Psoas muscle (tissue), 8 donors: Measurements from ENCODE around the gene RAB3A. TPM values are rescaled to one million over a fixed set of nuclear protein-coding genes. Genes with fewer than 3 reads are reported as not detected.
A peak's percentile ranks its signal among the peaks of the same experiment; 100 is the strongest.

Source experiments
- ATAC-seq, 4 donors: fragments of 200-7000 bp; cut with Tn5 transposase; one replicate each; pipeline ENCODE4 v1.9.1; 2020; ENCODE audit warnings: moderate library complexity in 3 of 4, mild to moderate bottlenecking in 2 of 4
- DNase-seq, 2 donors: peaks; one replicate each; pipeline ENCODE4 v3.0.0-alpha.2; 2020
- H3K27ac ChIP-seq: fragments of 200-600 bp; one replicate; pipeline ENCODE4 v1.8.0; 2022
- H3K27me3 ChIP-seq, 3 donors: fragments of 200-600 bp in 1 of 3; one replicate each; pipeline versions ENCODE4 v1.6.1 to v1.8.0; 2013 to 2022; ENCODE audit warnings: low read length in 2 of 3, mild to moderate bottlenecking in 2 of 3, moderate library complexity in 1 of 3; ENCODE audit not compliant: insufficient read depth in 3 of 3
- H3K36me3 ChIP-seq, 2 donors: fragments of 200-600 bp in 1 of 2; one replicate each; pipeline versions ENCODE4 v1.6.1 to v1.8.0; 2013 to 2022; ENCODE audit warnings: low read depth in 1 of 2, mild to moderate bottlenecking in 1 of 2, moderate library complexity in 1 of 2; ENCODE audit not compliant: insufficient read depth in 1 of 2
- H3K4me1 ChIP-seq: fragments of 200-600 bp; one replicate; pipeline ENCODE4 v1.8.0; 2022
- H3K4me3 ChIP-seq: fragments of 200-600 bp; one replicate; pipeline ENCODE4 v1.8.0; 2022; ENCODE audit warnings: mild to moderate bottlenecking
- H3K9me3 ChIP-seq: fragments of 200-600 bp; one replicate; pipeline ENCODE4 v1.8.0; 2022
- WGBS, 3 donors: extraction: QIAGEN DNeasy Blood & Tissue Kit; methylation state at CpG; one replicate each; pipeline versions ENCODE4 v1.1.6 to v1.1.7; 2013; 5-methylcytosine and 5-hydroxymethylcytosine counted together
- intact Hi-C, 2 donors: fragments of 100-400 bp; cut with DNase I; formaldehyde crosslinking; loops; one replicate each; pipeline versions ENCODE4 v1.11.0 to v1.14.2; 2022
- polyA plus RNA-seq, 3 donors: library from polyadenylated mRNA; stranded (reverse); fragments of 200-250 nt; gene quantifications; one replicate each; pipeline ENCODE4 v1.2.3, GENCODE V29; 2013
- total RNA-seq, 4 donors: library from RNA; stranded (reverse); fragmentation: NEBNext Ultra II Directional in 2 of 4; extraction: Animal tissue kit (Norgen Biotek cat#: 25700) in 2 of 4; gene quantifications; one replicate each; pipeline versions ENCODE4 v1.2.1 to v1.2.4, GENCODE V29; 2021 to 2023
- TF ChIP-seq, protein P1 (sequence below): fragments of 200-600 bp; IDR thresholded peaks from one replicate; pipeline ENCODE4 v1.8.0; 2022; ENCODE audit warnings: antibody characterized with exemption
- donor health status: healthy with polysubstance abuse.
- donor health status: DM: no; HTN: no; CAD: no; lungs with moderate emphysema.
- donor health status: Bipolar disorder and iron deficiency.
- donor health status: healthy.
- donor health status: DM: yes; HTN: yes; CAD: no.
- donor health status: DM: no; HTN: no; CAD: no.
- donor health status: DM: no; HTN: no; CAD: no.
- donor health status: DM: yes; HTN: yes; CAD: no.

The RAB3A gene
- total and polyA plus RNA-seq, 7 donors: 0.44 to 3.6 (median 0.86) TPM

DNA sequence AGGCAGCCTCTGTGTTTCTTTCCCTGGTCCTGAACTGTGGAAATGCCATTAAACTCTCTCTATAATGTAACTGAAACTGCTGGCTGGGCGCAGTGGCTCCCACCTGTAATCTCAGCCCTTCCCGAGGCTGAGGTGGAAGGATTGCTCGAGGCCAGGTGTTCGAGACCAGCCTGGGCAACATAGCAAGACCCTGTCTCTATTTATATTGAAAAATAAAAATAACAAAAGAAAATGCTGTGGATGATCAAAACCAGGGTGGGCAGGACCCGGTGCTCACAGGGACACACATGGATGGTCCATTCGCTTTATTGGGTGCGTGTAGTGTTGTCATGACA lies 7.4 kb downstream of the RAB3A start:
- 76 to 88% (median 79%) methylated on average over 7 of the region's 7 CpGs for WGBS, 3 donors
- Histone ChIP-seq H3K36me3 (peaks cover 0 to 43% of the 10 kb centered on the region in 2 donors), H3K4me1 (peaks cover 11% of the 10 kb centered on the region), H3K27ac (no peak overlapping the region), H3K27me3 (no peaks in the 10 kb centered on the region), H3K9me3 (no peaks in the 10 kb centered on the region), H3K4me3 (no peak overlapping the region)
- DNase-seq (no peak), ATAC-seq (no peak)
- TF ChIP-seq, protein P1, sequence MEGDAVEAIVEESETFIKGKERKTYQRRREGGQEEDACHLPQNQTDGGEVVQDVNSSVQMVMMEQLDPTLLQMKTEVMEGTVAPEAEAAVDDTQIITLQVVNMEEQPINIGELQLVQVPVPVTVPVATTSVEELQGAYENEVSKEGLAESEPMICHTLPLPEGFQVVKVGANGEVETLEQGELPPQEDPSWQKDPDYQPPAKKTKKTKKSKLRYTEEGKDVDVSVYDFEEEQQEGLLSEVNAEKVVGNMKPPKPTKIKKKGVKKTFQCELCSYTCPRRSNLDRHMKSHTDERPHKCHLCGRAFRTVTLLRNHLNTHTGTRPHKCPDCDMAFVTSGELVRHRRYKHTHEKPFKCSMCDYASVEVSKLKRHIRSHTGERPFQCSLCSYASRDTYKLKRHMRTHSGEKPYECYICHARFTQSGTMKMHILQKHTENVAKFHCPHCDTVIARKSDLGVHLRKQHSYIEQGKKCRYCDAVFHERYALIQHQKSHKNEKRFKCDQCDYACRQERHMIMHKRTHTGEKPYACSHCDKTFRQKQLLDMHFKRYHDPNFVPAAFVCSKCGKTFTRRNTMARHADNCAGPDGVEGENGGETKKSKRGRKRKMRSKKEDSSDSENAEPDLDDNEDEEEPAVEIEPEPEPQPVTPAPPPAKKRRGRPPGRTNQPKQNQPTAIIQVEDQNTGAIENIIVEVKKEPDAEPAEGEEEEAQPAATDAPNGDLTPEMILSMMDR: no peak
- intact Hi-C loops: no loop called here

DNA sequence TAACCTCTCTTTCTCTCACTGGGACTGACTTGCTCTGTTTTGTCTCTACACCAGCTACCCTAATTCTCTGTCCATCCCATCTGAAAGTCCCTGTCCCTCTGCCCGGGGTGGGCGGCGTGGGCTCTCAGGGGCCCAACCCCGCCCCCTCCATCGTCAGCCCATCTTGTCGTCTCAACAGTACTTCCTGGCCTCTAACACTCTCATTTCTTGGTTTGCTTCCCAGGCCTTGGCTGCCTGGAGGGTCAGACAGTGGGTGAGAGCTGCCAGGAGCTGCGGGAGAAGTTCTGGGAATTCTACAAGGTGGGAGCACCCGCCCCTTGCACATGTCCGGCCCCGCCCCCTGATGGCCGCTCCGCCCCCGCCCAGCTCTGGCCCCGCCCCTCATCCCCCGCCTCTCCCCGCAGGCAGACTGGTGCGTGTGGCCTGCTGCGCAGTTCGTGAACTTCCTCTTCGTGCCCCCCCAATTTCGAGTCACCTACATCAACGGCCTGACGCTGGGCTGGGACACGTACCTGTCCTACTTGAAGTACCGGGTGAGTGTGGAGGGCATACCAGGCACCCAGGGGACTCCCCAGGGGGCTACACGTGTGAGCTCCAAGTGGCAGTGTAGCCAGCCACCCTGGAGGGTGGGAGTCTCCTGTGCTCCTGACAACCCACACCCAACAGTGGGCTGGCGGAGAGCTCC lies 9.1 kb downstream of the RAB3A start:
- intact Hi-C loops: no loop called here
- peak in 1 of 2 donors; percentile 66 for DNase-seq

DNA sequence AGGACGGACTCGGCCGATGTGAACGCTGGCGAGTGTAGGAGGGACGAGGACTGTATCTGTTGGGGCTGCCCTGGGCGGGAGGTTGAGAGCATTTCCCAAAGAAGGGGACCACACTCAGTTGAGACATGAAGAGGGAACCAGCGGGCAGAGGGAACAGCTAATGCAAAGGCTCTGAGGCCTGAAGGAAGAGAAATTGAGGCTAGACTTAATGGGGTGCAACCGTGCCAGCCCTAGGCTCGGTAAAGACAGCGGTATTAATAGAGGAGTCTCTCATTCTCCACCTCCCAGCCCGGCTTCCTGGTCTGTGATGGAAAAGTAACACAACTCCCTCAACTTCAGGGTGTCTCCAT lies 9.7 kb downstream of the RAB3A start:
- H3K27ac ChIP-seq: no peak overlapping the region
- ATAC-seq (no peak), DNase-seq (no peak)
- no peaks in the 10 kb centered on the region for H3K9me3 ChIP-seq
- TF ChIP-seq, protein P1: no peak
- no peaks in the 10 kb centered on the region for H3K27me3 ChIP-seq
- H3K4me3 ChIP-seq: peak overlapping the region; percentile 90
- WGBS, 3 donors: 53 to 57% (median 57%) methylated on average over 12 of the region's 12 CpGs
- intact Hi-C loops: no loop called here
- H3K36me3 ChIP-seq: peaks cover 0 to 33% of the 10 kb centered on the region in 2 donors
- H3K4me1 ChIP-seq: peaks cover 11% of the 10 kb centered on the region

More for the DNA sequence above, 9.1 kb downstream of the RAB3A start:
- TF ChIP-seq, protein P1: no peak
- H3K4me1 ChIP-seq: peaks cover 11% of the 10 kb centered on the region
- H3K27me3 ChIP-seq: no peaks in the 10 kb centered on the region
- peaks cover 0 to 37% of the 10 kb centered on the region in 2 donors for H3K36me3 ChIP-seq
- H3K9me3 ChIP-seq: no peaks in the 10 kb centered on the region
- no peak overlapping the region for H3K27ac ChIP-seq
- no peak for ATAC-seq
- peak overlapping the region; percentile 90 for H3K4me3 ChIP-seq
- 43 to 47% (median 46%) methylated on average over 26 to 27 of the region's 27 CpGs for WGBS, 3 donors

DNA sequence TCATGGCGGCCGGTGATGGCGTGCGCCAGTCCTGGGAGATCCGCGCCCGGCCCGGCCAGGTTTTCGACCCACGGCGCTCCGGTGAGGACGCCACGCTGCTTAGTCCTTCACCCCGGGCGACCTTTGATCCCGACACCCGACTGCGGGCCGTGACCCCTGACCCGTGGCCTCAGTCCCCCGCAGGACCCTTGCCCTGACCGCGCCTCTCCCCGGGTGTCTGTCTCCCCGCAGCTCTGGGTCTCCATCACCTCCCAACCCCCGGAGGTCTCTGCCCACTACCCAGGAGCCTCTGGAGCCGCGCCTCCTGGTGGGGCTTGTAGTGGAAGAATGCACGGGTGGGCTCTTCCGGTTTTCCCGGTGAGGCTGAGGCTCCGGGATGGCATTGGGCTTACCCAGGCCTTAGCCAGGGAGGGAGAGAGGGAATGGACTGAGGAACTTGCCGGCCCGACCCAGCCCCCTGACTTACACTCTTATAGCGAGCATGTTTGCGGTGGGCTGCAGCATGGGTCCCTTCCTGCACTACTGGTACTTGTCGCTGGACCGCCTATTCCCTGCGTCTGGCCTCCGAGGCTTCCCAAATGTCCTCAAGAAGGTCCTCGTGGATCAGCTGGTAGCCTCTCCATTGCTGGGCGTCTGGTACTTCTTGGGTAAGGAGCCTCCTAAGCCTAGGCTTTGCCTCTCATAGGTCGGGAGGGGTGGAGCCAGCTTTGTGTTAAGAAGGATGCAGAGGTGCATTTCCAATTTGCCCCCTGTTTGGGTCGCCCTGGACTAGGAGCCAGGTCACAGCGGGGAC lies 10.3 kb downstream of the RAB3A start:
- no peaks in the 10 kb centered on the region for H3K27me3 ChIP-seq
- H3K36me3 ChIP-seq: peaks cover 0 to 28% of the 10 kb centered on the region in 2 donors
- H3K27ac ChIP-seq: peak overlapping the region; percentile 93
- ATAC-seq (no peak), DNase-seq (peak in 1 of 2 donors; percentile 58)
- WGBS, 3 donors: 4 to 5% (median 4%) methylated on average over 39 to 46 of the region's 46 CpGs
- peaks cover 11% of the 10 kb centered on the region for H3K4me1 ChIP-seq
- H3K9me3 ChIP-seq: no peaks in the 10 kb centered on the region
- TF ChIP-seq, protein P1: no peak
- H3K4me3 ChIP-seq: peak overlapping the region; percentile 90
- intact Hi-C loops: no loop called here
